Stimulated activated CD8-positive, alpha-beta memory T cell treated with anti-CD3 and anti-CD28 coated beads, Interleukin-4, amount 100 ng/mL, for 24 hours (primary cell): Measurements from ENCODE around the gene KIRREL1.

Experiments used
- DNase-seq: peaks from one replicate; pipeline ENCODE4 v3.0.0-alpha.2; 2020; ENCODE audit warnings: low read depth

The KIRREL1 gene

DNA sequence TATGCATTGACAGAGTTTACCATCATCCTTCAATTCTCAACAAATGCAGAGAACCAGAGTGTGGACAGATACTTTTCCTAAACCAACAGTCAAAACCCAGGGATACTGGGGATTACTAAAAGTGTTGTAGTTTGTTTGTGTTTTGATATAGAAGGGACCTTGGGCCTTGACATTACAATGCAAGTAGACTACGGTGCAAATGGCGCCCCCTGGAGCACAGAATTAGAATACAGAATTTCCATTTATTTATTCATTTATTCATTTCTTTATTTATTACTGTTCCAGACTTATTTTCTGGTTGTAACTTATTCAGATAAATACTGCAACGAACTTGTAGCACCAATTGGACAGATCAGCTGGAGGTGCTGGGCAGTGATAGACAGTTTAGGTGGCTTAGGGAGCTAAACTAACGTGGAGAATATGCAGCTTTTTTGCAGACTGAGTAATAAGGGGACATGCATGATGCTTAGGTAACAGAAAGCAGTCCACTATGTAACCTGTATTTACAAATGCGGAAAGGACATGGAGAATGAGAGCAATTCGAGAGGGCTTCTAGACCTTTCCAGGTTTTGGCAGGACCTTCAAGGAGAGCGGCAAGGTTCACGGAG, 42.6 kb downstream of the KIRREL1 start:
- DNase-seq: no peak

DNA sequence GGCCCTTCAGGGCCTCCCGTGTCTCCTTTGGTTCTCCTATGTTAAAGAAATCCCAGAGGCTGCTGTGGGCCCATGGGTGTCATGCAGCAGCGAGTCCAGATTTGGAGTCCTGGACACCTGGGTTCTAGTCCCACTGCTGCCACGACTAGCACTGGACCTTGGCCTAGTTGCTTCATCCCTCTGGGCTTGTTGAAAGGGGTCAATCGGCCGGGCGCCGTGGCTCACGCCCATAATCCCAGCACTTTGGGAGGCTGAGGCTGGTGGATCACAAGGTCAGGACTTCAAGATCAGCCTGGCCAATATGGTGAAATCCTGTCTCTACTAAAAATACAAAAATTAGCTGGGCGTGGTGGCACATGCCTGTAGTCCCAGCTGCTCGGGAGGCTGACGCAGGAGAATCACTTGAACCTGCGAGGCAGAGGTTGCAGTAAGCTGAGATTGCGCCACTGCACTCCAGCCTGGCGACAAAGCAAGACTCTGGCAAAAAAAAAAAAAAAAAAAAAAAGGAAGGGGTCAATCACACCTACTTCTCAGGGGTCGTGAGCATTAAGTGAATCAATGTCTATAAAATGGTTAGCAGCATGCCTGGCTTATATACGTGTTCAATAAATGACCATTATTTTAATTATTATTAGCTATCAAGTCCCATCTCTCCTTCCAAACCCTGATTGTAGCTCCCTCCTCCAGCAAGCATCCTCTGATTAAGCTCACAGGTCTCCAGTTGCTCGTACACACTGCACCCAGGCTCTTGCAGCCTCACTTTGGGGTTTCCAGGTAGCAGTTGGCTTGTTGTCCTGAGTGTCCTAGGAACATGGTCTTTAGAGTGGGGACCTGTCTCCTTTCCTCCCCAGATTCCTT, 43.8 kb downstream of the KIRREL1 start:
- DNase-seq: no peak

GRCh38 chr1:158037866-158038359, 44.5 kb downstream of the KIRREL1 start:
- no peak for DNase-seq

- no peak for DNase-seq
Measured at GRCh38 chr1:158038793-158039192, 45.3 kb downstream of the KIRREL1 start.

DNA sequence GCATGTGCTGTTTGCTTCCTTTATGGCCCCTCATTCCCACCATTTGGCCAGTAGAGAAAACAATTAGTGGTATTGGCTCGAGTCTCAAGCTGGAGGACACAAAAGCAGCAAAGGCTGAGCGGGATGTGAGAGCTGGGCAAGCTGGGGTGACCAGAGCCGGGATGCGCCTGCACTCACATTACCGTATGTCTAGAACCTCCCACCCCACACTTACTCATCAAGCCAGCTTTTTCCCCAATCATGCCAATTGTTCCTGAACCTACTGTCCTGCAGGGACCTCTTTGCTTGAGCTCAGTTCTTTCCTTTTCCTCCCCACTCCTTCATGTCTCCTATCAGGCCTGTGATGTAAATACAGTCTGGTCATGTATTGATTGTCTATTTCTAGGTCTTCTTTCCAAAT, 45.9 kb downstream of the KIRREL1 start:
- DNase-seq: no peak

- no peak for DNase-seq
Measured at GRCh38 chr1:158040323-158040722, 46.9 kb downstream of the KIRREL1 start.

- DNase-seq: no peak
Measured at GRCh38 chr1:158043232-158043631, 49.8 kb downstream of the KIRREL1 start.

DNA sequence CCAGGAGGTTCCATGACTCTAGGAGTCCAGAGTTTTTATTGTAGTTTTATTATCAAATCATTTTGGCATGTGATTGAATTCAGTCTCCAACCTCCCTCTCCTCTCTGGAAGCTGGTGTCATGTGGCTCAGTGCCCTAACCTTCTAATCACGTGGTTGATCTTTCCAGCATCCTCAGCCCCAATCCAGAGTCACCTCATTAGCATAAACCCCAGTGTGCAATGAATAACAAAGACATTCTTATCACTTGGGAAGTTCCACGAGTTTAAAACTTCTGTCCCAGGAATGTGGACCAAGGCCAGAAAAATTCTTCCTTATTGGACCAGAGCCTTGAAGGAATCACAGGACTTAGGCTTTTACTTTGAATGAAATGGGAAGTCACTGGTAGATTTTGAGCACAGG, 52.2 kb downstream of the KIRREL1 start:
- no peak for DNase-seq

DNA sequence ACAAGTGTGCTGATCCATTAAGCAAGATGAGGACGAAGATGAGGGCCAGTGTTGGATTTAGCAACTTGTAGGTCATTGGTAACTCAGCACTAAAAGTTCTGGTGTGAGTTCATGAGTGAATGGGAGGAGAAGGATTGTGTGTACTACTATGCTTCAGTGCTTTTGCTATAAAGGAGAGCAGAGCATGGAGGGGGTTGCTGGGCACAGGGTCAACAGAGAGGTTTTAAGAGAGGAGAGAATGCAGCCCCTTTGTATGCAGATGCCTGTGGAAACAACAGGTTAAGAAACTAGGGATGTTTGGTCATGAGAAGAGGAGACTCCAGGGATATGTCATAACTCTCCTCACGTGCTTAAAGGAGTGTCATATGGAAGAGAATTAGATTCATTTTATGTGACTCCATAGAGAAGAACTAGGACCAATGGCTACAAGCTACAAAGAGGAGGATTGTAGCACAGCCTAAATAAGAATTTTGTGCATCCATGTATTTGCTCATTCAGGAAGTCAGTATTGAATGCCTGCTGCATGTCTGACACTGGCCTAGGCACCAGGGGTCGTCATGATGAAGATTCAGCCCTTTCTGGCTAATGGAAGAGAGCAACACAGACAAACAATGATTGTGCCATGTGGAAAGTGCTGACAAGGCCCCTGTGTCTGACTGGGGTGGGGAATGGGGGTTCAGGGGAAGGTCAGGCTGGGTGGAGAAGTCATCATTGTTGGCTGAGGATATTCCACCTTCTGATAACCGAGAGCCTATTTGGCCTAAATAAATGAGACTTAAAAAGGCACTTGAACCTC, 53.5 kb downstream of the KIRREL1 start:
- DNase-seq: no peak

DNA sequence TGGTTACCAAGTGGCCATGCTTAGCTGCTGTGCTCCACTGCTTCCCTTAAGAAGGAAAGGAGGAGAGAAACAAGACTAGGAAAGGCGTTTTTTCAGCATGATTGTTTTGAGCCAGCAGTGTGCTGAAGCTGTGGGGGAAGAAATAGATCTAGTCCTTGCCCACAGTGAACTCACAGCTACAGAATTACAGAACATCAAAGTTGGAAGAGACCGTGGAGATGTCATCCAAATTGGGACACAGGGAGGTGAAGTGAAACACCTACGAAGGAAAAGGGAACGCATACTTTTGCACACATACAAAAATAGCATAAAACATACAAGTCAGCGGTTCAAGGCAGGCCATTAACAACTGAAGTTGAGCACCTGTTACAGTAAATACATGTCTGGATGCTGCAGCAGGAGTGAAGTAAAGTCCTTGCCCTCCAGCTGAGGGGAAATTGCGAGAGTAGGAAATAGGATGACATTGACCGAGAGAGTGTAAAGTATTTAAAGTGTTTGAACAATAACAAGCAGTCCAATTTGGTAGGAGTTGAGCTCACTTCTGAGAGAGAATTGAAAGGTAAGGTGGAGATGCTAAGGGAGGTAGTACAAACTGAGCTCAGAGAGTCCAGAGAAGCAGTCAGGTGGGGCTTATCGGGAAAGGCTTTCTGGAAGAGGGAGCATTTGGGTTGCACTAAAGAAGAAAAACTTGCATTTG, 55.1 kb downstream of the KIRREL1 start:
- no peak for DNase-seq

GRCh38 chr1:158049853-158050252, 56.4 kb downstream of the KIRREL1 start:
- DNase-seq: no peak

DNA sequence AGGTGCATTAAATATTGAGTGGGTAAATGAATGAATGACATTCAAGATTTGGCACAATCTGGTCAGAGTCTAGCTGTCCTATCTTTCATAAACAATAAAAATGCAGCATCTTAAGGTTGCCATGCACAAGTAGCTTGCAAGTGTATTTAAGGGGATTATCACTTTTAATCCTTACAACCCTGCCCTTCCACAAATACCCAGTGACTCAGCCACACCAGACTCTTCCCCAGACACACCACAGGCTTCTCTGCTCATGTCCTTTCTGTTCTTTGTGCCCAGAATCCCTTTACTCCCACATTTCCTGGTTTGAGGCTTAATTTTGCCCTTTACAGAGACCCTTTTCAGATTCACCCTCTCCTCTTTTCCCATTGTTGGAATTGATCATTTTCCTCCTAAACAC, 59.8 kb downstream of the KIRREL1 start:
- DNase-seq: no peak

GRCh38 chr1:158054721-158055120, 61.3 kb downstream of the KIRREL1 start:
- DNase-seq: no peak

- DNase-seq: no peak
Measured at GRCh38 chr1:158055854-158056253, 62.4 kb downstream of the KIRREL1 start.

DNA sequence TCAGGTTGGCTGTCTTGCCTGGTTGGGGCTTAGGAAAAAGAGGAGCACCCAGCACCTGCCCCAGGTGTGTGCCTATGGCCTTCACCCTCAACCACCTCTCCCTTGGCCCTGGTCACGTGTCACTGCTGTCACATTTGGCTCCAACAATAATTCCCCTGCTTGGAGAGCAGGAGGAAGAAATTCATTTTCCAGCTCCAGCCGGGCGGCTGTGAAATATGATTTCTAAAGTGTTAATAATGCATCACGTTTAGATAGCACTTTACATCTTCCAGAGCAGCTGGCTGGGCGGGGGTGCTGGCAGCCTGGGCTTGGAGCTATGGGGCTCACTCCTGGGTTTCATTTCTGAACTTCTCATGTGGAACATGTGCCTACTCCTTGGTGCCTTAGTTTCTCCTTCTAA, 63.1 kb downstream of the KIRREL1 start:
- no peak for DNase-seq

- DNase-seq: no peak
Measured at GRCh38 chr1:158058237-158058985, 65.0 kb downstream of the KIRREL1 start.

- no peak for DNase-seq
Measured at GRCh38 chr1:158059984-158060383, 66.5 kb downstream of the KIRREL1 start.

DNA sequence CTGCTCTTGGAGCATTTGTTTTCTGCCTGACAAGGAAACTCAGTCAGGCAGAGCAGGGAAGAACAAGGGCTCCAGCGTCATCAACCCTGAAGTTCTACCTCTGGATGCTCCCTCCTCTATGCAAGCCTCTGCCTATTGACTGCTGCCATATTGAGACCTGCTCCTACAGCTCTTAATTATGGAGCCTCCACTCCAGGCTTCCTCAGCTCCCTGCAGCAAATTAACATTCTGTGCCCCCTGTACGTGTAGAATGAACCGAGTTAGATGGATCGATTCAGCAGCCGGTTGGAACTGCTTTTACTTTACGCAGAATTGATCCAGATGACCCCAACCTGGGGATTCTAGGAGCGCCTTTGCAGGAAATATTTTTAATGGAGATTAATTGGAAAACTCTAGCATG, 68.7 kb downstream of the KIRREL1 start:
- DNase-seq: no peak

DNA sequence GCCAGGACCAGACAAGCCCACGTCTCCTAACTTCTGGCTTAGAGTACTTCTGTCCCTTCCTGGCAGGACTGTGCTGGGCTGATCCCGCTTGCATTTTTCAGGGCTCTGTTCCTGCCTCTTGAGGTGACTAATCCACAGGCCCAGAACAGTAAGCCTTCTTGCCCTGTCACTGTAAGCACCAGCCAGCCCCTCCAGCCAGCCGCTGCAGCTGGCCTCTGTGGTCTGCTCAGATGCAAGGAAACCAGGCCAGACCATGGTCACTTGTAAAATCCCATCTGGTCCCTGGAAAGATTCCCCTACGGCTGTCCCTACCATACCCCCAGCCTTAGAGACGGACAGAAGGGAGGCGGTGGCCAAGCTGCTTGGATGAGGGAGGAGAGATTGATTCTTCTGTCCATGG, 74.2 kb downstream of the KIRREL1 start:
- no peak for DNase-seq

- DNase-seq: no peak
Measured at GRCh38 chr1:158068918-158069317, 75.5 kb downstream of the KIRREL1 start.

DNA sequence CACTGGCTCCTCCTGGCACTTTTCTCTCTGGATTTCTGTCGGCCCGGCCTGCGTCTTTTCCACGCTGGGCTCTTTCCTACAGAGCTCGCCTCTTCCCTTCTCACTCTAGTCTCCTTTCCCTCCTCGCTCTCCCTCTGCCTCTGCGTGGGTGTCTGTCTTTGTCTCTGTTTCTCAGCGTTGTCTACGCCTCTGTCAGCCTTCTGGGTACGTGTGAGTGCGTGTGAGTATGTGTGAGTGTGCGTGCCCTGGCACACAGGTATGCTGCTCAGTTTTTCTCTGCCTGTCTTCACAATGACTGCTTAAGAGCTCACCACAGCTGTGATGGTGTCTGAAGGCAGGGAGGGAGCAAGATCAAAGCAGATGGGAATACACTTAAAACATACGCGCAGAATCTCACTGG, 77.7 kb downstream of the KIRREL1 start:
- DNase-seq: no peak
